ENCODE measurements around the gene CTTN.

CTTN gene

DNA sequence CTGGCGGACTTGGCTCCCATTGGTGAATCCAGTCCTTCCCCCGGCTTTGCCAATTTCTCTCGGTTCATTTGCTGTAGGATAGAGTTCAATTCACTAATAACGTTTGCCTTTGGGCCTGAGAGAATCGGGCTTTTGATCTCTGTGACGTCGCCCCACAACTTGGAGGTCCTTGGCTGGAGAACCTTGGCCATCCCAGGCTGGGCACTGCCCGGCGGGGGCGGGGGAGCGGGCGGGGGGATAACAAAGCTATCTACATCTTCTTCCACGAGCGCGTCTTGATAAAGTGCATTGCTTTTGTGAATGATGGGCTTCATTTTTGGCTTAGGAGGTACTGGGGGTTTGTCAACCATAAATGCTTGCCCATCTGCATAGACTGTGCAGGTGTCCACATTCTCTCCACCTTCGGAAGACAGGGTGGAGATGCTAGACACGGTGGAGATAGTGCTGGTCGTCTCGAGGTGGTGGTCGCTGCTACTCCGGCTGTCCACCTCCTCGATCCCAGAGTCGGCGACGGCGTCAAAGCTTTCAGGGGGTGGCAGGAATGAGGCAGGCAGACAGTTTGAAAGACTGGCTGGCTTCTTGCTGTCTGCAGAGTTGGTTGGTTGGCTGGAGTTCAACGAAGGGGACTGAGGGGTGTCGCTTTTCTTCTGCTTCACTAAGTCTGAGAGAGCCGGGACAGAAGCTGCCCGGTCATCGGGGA, 87.1 kb downstream of the CTTN start:
- Histone ChIP-seq H3K36me3 (ENCODE audit: insufficient read depth, low read length) (no peaks in the 10 kb centered on the region), H3K4me2 (ENCODE audit: low read length) (no peak overlapping the region)

DNA sequence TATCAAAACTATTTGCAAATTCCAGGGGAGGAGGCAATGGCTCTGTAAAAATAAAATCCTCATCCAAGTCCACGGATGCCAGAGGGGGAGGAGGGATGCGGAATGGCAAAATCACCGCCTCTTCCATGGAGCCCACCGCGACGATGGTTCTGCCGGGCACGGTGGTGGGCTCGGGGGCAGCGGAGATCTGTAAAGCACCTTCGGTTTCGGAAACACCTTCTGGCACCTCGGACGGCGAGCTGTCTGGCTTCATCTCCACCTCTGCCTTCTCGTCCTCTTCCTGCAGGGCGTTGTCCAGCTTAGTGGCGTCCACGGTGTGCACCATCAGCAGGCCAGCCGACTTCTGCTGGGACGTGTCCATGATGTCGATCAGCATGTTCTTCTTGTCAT, 87.7 kb downstream of the CTTN start:
- no peak overlapping the region for H3K4me3 ChIP-seq (ENCODE audit: low read length)
- peaks cover 3% of the 10 kb centered on the region for H3K27me3 ChIP-seq (ENCODE audit: control insufficient read depth, insufficient read depth, low read length)
- H3K4me1 ChIP-seq (ENCODE audit: control insufficient read depth, insufficient read depth, low read length): peaks cover 22% of the 10 kb centered on the region
- H3K9me3 ChIP-seq (replicated peaks; ENCODE audit: low read length): peaks cover 7% of the 10 kb centered on the region
- H3K4me2 ChIP-seq (ENCODE audit: low read length): no peak overlapping the region
- no peak overlapping the region for H3K9ac ChIP-seq (ENCODE audit: low read depth, low read length)
- no peaks in the 10 kb centered on the region for H3K36me3 ChIP-seq (ENCODE audit: insufficient read depth, low read length)

More for the DNA sequence above, 87.1 kb downstream of the CTTN start:
- Histone ChIP-seq H3K9me3 (replicated peaks; ENCODE audit: low read length) (peaks cover 2% of the 10 kb centered on the region), H3K9ac (ENCODE audit: low read depth, low read length) (no peak overlapping the region), H3K27me3 (ENCODE audit: control insufficient read depth, insufficient read depth, low read length) (peaks cover 7% of the 10 kb centered on the region), H3K4me1 (ENCODE audit: control insufficient read depth, insufficient read depth, low read length) (peaks cover 22% of the 10 kb centered on the region), H3K4me3 (ENCODE audit: low read length) (no peak overlapping the region)
